Panc1 (cell line): Measurements from ENCODE around the gene MCMBP. TPM values are rescaled to one million over a fixed set of nuclear protein-coding genes. Genes with fewer than 3 reads are reported as not detected.

Experiments
- ATAC-seq: fragments of 200-7000 bp; cut with Tn5 transposase; 2 replicates; pipeline ENCODE4 v1.9.1; 2020; ENCODE audit warnings: mild to moderate bottlenecking, moderate library complexity
- BruUV-seq: library from RNA; stranded (reverse); fragments of 400-500 nt; replicated peaks from 2 replicates; lab custom pipeline; 2021; lab: Mats Ljungman, UMichigan
- CTCF ChIA-PET: fragments of 300-600 bp; sonication (Branson Sonifier 250); formaldehyde crosslinking; loops from one replicate; lab custom pipeline; 2022; ENCODE audit warnings: antibody characterized with exemption; lab: Charles Lee
- POLR2A ChIA-PET: fragments of 300-600 bp; sonication (Branson Sonifier 250); formaldehyde crosslinking; loops from one replicate; lab custom pipeline; 2022; ENCODE audit warnings: antibody characterized with exemption; lab: Charles Lee
- DNase-seq: peaks from one replicate; pipeline ENCODE4 v3.0.0-alpha.2; 2010; ENCODE audit warnings: low read depth, low spot score
- H3K27ac ChIP-seq: 2 replicates; pipeline ENCODE4 v1.5.1; 2011; ENCODE audit warnings: mild to moderate bottlenecking, low read length, inconsistent platforms
- H3K27me3 ChIP-seq: fragments of 200-500 bp; sonication (Bioruptor generic); 2 replicates; pipeline ENCODE4 v1.6.0; 2014; ENCODE audit warnings: low read length, inconsistent platforms; ENCODE audit not compliant: control insufficient read depth, insufficient read depth
- H3K36me3 ChIP-seq: fragments of 200-500 bp; sonication (Bioruptor generic); 2 replicates; pipeline ENCODE4 v1.5.1; 2014; ENCODE audit warnings: inconsistent platforms, mild to moderate bottlenecking, low read length, moderate library complexity; ENCODE audit not compliant: control insufficient read depth, insufficient read depth
- H3K4me1 ChIP-seq: 2 replicates; pipeline ENCODE4 v1.5.1; 2011; ENCODE audit warnings: inconsistent platforms, mild to moderate bottlenecking, low read length, moderate library complexity; ENCODE audit not compliant: control insufficient read depth, insufficient read depth
- H3K4me3 ChIP-seq, 2 experiments: 2 replicates each; pipeline ENCODE4 v1.5.1; 2011 to 2012; ENCODE audit warnings: low read depth in 2 of 2, low read length in 2 of 2, mild to moderate bottlenecking in 2 of 2, inconsistent platforms in 1 of 2, moderate library complexity in 1 of 2
- H3K9me3 ChIP-seq: fragments of 200-500 bp; sonication (Bioruptor generic); 2 replicates; pipeline ENCODE4 v1.5.1; 2014; ENCODE audit warnings: low read depth, mild to moderate bottlenecking, inconsistent platforms, low read length, moderate library complexity; ENCODE audit not compliant: control insufficient read depth, insufficient read depth
- POLR2AphosphoS5 ChIP-seq: IDR thresholded peaks from 2 replicates; pipeline ENCODE4 v1.6.1; 2012; ENCODE audit warnings: mild to moderate bottlenecking, low read depth, low read length, moderate library complexity
- SIN3A ChIP-seq: IDR thresholded peaks from 2 replicates; pipeline ENCODE4 v1.6.1; 2012; ENCODE audit warnings: low read depth, mild to moderate bottlenecking, low read length, moderate library complexity, borderline replicate concordance; ENCODE audit not compliant: insufficient read depth
- TCF7L2 ChIP-seq: IDR thresholded peaks from 2 replicates; pipeline ENCODE4 v1.6.1; 2011; ENCODE audit warnings: mild to moderate bottlenecking, low read depth, low read length, inconsistent platforms
- in situ Hi-C: cut with HindIII; loops from 2 replicates; pipeline ENCODE4 v1.10.0; 2016; ENCODE audit warnings: low sequenced_read_pairs, low pct_unique_long_range_greater_than_20kb
- intact Hi-C: fragments of 100-400 bp; cut with micrococcal nuclease; formaldehyde crosslinking; loops from one replicate; pipeline ENCODE4 v1.10.0; 2022; ENCODE audit not compliant: unreplicated experiment
- total RNA-seq: library from RNA; stranded (reverse); gene quantifications from one replicate; pipeline ENCODE4 v1.2.1, GENCODE V29; 2021; ENCODE audit not compliant: unreplicated experiment
- TF ChIP-seq, protein P1 (sequence below), 2 experiments: IDR thresholded peaks; 2 replicates each; pipeline ENCODE4 v1.6.1; 2011 to 2012; ENCODE audit warnings: low read depth in 2 of 2, control low read depth in 1 of 2, low read length in 1 of 2, mild to moderate bottlenecking in 1 of 2, moderate library complexity in 1 of 2; ENCODE audit not compliant: insufficient read depth in 1 of 2
- TF ChIP-seq, protein P2 (sequence below): fragments of 450-650 bp; IDR thresholded peaks from 2 replicates; pipeline ENCODE4 v1.5.1; 2017; ENCODE audit warnings: mild to moderate bottlenecking

The MCMBP gene
- total RNA-seq, 1 experiment from 2014 or later: 94.5 TPM

DNA sequence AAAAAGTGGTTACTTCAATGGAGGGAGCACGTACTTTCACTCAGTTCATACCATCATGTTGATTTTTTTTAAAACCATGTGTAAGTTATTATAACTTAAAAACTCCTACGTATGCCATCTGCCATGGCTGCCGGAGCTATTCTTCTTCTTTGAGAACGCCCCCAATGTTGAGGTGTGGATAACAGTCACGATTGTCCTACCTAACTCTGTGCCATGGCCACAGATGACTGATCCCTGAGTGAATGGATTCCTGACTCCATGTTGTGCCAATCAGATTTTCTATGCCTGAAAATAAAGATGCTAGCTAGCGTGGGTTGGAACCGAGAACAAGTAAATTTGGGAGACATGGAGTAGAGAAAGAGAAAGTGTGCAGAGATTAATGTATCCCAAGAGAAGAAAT is 5.3 kb downstream of the MCMBP start:
- TF ChIP-seq TCF7L2: no peak
- TF ChIP-seq, protein P1, sequence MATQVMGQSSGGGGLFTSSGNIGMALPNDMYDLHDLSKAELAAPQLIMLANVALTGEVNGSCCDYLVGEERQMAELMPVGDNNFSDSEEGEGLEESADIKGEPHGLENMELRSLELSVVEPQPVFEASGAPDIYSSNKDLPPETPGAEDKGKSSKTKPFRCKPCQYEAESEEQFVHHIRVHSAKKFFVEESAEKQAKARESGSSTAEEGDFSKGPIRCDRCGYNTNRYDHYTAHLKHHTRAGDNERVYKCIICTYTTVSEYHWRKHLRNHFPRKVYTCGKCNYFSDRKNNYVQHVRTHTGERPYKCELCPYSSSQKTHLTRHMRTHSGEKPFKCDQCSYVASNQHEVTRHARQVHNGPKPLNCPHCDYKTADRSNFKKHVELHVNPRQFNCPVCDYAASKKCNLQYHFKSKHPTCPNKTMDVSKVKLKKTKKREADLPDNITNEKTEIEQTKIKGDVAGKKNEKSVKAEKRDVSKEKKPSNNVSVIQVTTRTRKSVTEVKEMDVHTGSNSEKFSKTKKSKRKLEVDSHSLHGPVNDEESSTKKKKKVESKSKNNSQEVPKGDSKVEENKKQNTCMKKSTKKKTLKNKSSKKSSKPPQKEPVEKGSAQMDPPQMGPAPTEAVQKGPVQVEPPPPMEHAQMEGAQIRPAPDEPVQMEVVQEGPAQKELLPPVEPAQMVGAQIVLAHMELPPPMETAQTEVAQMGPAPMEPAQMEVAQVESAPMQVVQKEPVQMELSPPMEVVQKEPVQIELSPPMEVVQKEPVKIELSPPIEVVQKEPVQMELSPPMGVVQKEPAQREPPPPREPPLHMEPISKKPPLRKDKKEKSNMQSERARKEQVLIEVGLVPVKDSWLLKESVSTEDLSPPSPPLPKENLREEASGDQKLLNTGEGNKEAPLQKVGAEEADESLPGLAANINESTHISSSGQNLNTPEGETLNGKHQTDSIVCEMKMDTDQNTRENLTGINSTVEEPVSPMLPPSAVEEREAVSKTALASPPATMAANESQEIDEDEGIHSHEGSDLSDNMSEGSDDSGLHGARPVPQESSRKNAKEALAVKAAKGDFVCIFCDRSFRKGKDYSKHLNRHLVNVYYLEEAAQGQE (IDR thresholded peaks at IDR 0.05; ENCODE audit: insufficient read depth in 1 of 2, low read depth in 2 of 2, low read length in 1 of 2): no peak
- TF ChIP-seq, protein P2, sequence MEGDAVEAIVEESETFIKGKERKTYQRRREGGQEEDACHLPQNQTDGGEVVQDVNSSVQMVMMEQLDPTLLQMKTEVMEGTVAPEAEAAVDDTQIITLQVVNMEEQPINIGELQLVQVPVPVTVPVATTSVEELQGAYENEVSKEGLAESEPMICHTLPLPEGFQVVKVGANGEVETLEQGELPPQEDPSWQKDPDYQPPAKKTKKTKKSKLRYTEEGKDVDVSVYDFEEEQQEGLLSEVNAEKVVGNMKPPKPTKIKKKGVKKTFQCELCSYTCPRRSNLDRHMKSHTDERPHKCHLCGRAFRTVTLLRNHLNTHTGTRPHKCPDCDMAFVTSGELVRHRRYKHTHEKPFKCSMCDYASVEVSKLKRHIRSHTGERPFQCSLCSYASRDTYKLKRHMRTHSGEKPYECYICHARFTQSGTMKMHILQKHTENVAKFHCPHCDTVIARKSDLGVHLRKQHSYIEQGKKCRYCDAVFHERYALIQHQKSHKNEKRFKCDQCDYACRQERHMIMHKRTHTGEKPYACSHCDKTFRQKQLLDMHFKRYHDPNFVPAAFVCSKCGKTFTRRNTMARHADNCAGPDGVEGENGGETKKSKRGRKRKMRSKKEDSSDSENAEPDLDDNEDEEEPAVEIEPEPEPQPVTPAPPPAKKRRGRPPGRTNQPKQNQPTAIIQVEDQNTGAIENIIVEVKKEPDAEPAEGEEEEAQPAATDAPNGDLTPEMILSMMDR: no peak
- no peak for TF ChIP-seq SIN3A
- no peak for TF ChIP-seq POLR2AphosphoS5
- POLR2A ChIA-PET: no interaction called here
- Histone ChIP-seq H3K36me3 (no peaks in the 10 kb centered on the region; the same call in 1 of the 2 replicates), H3K27me3 (no peaks in the 10 kb centered on the region), H3K4me3 (no peak overlapping the region), H3K27ac (no peak overlapping the region), H3K4me1 (peaks cover 30% of the 10 kb centered on the region), H3K9me3 (no peaks in the 10 kb centered on the region)
- ATAC-seq (no peak), DNase-seq (no peak)
- CTCF ChIA-PET: no interaction called here
- in situ Hi-C loops (no loop called here), intact Hi-C loops (no loop called here)
- BruUV-seq: no TSS peak

DNA sequence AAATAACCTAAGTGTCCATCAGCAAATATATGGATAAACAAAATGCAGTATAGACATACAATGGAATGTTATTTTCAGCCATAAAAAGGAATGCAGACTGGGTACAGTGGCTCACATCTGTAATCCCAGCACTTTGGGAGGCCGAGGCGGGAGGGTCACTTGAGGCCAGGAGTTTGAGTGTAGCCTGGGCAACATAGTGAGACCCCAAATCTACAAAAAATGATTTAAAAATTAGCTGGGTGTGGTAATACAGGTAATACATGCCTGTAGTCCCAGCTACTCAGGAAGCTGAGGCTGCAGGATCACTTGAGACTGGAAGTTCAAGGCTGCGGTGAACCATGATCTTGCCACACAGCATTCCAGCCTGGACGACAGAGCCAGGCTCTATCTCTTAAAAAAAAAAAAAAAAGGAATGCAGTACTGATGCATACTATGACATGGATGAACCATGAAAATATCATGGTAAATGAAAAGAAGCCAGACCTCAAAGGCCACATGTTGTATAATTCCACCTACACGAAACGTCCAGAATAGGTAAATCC is 6.9 kb downstream of the MCMBP start:
- DNase-seq (no peak), ATAC-seq (no peak)
- TF ChIP-seq TCF7L2 (no peak), SIN3A (no peak), POLR2AphosphoS5 (no peak)
- TF ChIP-seq, protein P1 (IDR thresholded peaks at IDR 0.05; ENCODE audit: insufficient read depth in 1 of 2, low read depth in 2 of 2, low read length in 1 of 2): no peak
- TF ChIP-seq, protein P2: no peak
- CTCF ChIA-PET: no interaction called here
- Histone ChIP-seq H3K9me3 (no peaks in the 10 kb centered on the region), H3K36me3 (no peaks in the 10 kb centered on the region), H3K4me1 (peaks cover 33% of the 10 kb centered on the region), H3K27me3 (no peaks in the 10 kb centered on the region), H3K27ac (no peak overlapping the region), H3K4me3 (no peak overlapping the region)
- in situ Hi-C loops (no loop called here), intact Hi-C loops (no loop called here)
- POLR2A ChIA-PET: no interaction called here
- BruUV-seq: no TSS peak
